ENCODE results near the gene SMIM1.

The SMIM1 gene

GRCh38 chr1:3777647-3778589 lies 5.4 kb downstream of the SMIM1 start:
- no peak for DNase-seq

GRCh38 chr1:3778590-3779264 lies 6.2 kb downstream of the SMIM1 start:
- DNase-seq: no peak

DNA sequence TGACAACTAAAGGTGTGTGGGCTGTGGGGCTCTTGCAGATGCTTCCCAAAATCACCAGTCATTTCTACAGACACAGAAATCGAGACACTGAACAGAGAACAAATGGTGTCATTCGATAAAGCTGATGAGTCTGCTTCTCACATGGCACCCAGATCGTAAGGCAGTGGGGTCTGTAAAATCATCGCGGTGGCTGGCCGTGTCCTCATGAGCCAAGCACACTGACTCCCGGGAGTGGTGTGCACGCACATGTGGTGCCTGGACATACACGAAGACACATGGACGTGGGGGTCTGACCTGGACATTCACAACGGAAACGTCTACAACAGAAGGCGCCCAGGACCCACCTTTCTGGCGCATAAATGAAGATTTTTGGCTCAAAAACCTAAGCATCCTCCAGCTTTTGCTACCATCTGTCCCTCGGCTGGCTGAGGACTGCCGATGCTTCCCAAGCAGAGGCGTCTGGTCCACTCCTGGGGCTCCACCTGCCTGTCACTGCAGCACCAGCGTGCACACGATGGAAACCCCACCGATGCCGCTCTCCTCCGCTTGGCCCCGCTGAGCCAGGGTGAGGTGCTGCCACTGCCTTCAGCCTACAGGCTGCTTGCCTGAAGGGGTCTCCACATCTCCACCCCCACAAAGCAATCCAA lies 6.8 kb downstream of the SMIM1 start:
- DNase-seq: no peak

- no peak for DNase-seq
Measured at GRCh38 chr1:3779912-3780416, 7.4 kb downstream of the SMIM1 start.

DNA sequence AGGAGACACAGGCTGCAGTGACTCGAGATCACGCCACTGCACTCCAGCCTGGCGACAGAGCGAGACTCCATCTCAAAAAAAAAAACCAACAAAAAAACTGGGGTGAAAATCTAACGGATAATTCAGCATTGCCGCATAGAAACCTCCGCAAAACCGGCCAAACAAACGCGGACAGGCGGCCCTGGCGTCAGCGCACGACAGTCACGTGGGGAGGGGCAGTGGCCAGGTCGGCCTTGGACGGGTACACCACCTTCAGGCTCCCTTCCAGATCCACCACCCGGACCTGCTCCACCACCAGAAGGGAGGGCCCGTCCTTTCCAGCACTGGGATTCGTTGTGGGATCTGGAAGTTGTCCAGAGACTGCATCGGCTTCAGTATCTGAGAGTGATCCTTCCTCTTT lies 8.4 kb downstream of the SMIM1 start:
- DNase-seq: no peak

GRCh38 chr1:3783651-3784474 lies 11.3 kb downstream of the SMIM1 start:
- DNase-seq: no peak

- no peak for DNase-seq
Measured at GRCh38 chr1:3785045-3785444, 12.5 kb downstream of the SMIM1 start.

DNA sequence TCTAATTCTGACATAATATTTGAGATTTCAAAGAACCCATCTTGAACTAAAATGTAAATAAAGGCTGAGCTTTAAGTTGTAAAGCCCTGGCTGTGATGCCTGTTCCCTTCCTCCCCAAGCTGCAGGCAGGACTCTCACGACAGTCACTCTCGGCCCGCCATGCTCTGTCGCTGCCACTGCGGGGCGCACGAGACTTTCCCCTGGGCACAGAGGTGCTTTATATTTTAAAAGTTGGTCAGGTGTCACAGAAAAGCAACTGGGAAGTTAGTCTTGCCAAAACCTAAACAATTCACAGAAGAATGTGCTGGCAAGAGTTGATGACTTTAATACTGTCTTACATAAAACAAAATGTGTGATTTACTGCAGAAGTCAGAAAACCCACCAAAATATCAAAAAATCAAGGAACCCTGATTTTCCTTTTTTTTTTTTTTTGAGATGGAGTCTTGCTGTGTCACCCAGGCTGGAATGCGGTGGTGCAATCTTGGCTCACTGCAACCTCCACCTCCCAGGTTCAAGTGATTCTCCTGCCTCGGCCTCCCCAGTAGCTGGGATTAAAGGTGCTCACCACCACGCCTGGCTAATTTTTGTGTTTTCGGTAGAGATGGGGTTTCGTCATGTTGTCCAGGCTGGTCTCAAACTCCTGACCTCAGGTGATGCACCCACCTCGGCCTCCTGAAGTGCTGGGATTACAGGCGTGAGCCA lies 13.1 kb downstream of the SMIM1 start:
- no peak for DNase-seq

DNA sequence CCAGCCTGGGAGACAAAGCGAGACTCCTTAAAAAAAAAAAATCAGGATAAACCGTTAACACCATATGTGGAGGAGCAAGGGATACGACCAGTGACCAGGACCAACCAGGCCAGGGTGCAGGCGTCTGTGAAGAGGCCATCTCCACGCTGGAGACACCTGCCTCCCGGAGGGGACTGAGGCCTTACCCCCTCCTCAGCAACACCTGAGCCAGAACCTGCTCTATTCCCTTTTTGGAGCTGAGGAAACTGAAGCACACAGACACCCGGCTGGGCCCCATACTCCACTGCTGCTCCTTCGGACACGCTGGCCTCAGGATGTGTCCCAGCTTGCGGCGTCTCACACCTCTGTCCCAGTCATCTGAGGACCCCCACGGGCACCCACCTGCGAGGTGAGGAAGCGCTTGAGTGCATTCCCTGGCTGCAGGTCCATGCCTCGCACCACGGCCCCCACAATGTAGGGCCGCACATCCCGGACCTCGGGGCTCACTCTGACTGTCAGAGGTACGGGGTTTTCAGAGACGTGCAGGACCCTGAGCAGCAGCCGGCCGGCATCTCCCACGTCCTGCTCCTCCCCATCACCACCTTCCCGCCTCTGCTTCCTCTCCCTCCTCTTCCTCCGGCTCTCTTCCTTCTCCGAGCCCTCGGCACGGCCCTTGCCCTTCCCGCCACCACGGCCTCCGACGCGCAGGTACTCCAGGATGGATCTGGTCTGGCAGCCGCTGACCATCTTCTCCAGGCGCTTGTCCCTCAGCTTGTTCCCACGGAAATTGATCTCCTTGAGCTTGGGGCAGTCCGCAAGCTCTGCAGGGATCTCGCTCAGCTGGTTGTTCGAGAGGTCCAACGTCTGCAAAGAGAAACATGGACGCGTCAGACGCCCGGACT lies 14.2 kb downstream of the SMIM1 start:
- no peak for DNase-seq

DNA sequence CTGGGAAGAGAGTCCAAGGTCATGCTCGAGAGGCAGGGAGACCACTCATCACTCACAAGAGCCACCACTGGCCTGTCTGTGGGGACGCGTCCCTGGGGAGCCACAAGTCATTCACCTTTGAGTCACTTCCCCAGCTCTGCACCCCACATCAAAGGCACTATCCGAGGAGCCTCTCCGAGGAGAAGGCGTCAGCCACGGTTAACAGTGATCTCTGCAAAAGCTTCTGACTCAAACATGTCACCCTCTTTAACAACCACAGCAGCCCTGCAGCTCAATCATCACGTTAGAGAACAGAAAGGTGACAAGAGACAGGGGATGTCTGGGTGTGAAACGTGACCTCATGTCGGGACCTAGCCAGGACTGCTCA lies 14.8 kb downstream of the SMIM1 start:
- DNase-seq: no peak

- no peak for DNase-seq
Measured at GRCh38 chr1:3787745-3788605, 15.4 kb downstream of the SMIM1 start.

DNA sequence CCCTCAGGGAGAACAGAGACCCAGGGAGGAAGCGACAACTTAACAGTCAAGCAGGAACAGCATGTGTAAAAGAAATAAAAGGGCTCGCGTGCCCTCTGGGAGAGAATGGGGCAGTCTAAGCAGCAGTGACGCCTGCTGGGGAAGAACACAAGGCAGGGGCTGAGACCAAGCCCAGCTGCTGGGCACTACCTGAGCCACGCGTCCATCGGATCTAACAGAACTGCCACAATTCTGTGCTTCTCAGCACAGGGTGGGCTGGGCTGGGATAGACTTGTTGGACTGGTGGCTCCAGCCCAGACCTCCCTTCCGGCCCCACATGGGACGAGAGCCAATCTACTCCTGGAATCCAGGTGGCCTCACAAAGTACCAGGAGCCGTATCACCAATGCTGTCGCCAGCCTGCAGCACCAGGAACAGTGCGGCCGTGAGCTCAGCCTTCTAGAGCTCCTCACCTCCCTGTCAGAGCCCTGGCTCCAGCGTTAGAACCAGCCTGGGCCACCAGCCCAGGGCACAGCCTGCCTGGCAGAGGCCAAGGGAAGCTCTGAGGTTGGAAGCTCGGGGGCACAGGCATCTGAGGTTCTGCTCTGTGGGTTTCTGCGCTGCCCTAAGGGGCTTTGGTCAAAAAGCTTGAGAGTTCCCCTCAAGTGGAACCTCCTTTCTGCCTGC lies 16.3 kb downstream of the SMIM1 start:
- no peak for DNase-seq

DNA sequence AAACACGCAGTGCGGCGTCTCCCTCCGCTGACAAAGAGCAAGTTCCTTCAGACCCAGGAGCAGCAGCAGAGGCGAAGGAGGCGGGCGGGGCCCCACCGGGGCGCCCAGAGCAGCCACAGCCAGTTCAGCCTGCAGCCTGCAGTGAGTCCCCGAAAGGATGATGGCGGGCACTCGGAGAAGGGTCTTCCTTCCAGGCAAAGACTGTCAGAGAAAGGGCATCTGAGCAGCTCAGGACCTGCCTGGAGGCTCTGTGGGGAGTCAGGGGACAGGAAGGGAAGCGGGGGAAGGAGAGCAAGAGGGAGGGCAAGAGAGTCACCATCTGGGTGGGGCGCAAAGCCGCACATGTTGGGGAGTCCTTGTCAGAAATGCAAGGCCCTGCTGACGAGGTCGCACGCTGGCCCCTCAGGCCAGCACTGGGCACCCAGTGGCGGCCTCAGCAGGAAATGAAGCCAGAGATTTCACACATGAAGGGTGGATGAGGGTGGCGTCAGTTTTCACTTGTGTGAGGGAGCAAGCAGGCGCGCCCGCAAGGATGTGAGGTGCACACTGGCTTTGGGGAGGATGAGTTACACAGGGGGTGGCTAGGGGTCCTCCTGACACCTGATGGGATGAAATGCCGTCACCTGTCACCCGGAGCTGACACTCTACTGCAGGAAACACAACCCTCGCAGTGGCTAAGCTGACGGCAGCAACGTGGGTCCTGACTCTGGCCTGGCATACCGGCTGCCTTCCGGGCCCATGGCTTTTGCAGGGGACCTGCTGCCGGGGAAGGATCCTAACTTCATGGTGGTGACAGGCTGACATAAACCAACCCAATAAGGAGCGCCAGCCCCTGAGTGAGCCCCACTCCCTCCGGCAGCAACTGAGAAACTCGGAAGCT lies 17.1 kb downstream of the SMIM1 start:
- no peak for DNase-seq

- no peak for DNase-seq
Measured at GRCh38 chr1:3790500-3790923, 18.0 kb downstream of the SMIM1 start.

GRCh38 chr1:3790952-3791351 lies 18.4 kb downstream of the SMIM1 start:
- DNase-seq: no peak

DNA sequence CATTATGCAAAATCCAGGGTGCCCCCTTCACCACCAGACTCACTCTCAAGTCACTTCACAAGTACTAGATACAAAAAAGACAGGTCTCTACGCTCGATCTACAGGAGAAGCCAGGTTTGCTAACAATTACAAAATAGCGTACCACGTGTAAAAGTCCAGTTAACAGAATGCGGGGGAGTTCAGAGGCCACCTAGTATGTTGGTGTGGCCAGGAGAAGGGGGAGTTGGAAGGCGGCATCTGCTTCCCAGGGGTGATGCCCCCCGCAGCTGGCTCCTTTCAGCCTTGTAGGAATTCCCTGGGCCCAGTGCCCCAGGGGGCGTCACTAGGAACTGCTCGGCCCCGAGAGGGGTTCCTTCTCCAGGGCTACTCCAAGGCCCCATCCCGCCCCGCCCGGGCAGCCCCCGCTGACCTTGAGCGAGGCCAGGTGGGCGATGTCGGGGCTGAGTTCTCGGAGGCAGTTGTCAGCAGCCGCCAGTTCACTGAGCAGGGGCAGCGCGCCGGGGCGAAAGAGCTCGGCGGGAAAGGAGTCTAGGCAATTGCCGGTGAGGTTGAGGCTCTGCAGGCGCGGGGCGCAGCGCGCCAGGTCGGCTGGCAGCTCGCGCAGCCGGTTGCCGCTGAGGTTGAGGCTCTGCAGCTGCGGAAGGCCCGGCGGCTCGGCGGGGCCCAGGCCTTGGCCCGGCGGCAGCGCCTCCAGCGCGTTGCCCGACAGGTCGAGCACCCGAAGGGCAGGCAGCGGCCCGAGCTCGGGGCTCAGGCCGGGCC lies 23.1 kb downstream of the SMIM1 start:
- DNase-seq: no peak
